Activated naive CD8-positive, alpha-beta T cell treated with anti-CD3 and anti-CD28 coated beads, Interleukin-2, amount 10 ng/mL, durations not matched to agents 7 days and 5 days (primary cell): ENCODE measurements around the gene COL5A1. TPM values are rescaled to one million over a fixed set of nuclear protein-coding genes. Genes with fewer than 3 reads are reported as not detected.

Source experiments
- ATAC-seq: fragments of 150-1000 bp; cut with Tn5 transposase; one replicate; pipeline ENCODE4 v1.10.0; 2021; ENCODE audit warnings: low read depth, moderate library complexity
- POLR2A ChIA-PET: fragments of 350-600 bp; sonication (Branson Sonifier 250); formaldehyde crosslinking; loops from one replicate; lab custom pipeline; 2021; ENCODE audit warnings: antibody characterized with exemption; lab: Charles Lee
- DNase-seq: peaks from one replicate; pipeline ENCODE4 v3.0.0; 2021
- H3K27ac Mint-ChIP-seq: one replicate; pipeline ENCODE4 v1.8.0; 2022; ENCODE audit warnings: mild to moderate bottlenecking, mixed read lengths
- H3K27me3 Mint-ChIP-seq: one replicate; pipeline ENCODE4 v1.8.0; 2022; ENCODE audit warnings: mild to moderate bottlenecking, moderate library complexity, mixed read lengths
- H3K36me3 Mint-ChIP-seq: one replicate; pipeline ENCODE4 v1.8.0; 2021; ENCODE audit warnings: mild to moderate bottlenecking, mixed read lengths
- H3K4me1 Mint-ChIP-seq: one replicate; pipeline ENCODE4 v1.8.0; 2021; ENCODE audit warnings: mixed read lengths
- H3K4me3 Mint-ChIP-seq: one replicate; pipeline ENCODE4 v1.8.0; 2022; ENCODE audit warnings: mild to moderate bottlenecking, moderate library complexity, mixed read lengths
- H3K9me3 Mint-ChIP-seq: one replicate; pipeline ENCODE4 v1.8.0; 2021; ENCODE audit warnings: mixed read lengths
- total RNA-seq, 2 experiments: library from RNA; stranded (reverse); gene quantifications; one replicate each; pipeline ENCODE4 v1.2.3, GENCODE V29; 2021

Gene COL5A1
- total RNA-seq, 2 experiments from 2014 or later, result 0.71 to 0.86 TPM

GRCh38 chr9:134690946-134691694, 49.5 kb downstream of the COL5A1 start:
- POLR2A ChIA-PET, result no interaction called here
- no peak for ATAC-seq
- no peak for DNase-seq
- Mint-ChIP-seq H3K9me3 (no peaks in the 10 kb centered on the region), H3K4me3 (no peak overlapping the region), H3K27me3 (no peaks in the 10 kb centered on the region), H3K4me1 (peaks cover 6% of the 10 kb centered on the region), H3K27ac (no peak overlapping the region), H3K36me3 (no peaks in the 10 kb centered on the region)

DNA sequence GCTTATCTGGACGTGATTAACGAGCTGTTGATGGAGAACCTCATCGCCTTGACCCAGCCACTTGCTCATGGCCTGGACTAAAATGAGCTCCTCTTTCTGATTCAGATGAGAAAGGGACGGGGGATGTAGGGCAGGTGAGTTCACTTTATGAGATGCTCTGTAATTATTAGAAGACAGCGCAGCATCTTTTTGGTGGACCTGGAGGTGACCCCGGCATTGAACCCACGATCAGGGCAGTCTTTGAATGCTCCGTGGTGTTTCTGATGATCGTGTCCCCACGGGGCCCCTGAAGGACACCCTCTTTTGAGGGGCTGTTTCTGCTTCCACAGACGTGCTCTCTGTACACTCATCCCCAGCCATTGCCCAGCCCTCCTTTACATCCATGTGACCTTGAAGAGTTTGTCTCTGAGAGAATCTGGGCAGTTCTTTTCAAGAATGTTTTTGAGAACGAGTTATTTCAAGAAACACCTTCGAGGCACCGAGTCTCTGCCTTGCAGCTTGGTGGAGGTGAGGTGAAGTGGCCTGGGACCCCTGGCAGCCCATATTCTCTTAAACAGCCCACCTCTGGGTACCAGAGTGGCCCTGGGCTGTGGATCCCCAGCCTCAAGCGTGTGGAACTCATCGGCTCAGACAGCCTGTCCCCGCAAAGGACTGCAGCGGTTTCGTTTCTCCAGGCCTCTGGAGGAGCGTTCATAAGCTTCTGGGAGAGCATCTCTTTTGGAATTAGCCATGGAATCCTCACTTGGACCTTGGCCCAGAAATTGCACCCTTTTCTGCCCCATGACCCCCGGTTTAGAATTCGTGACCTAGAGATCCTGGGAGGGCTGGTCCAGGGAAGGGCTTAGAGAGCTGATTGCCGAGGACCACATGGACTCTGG, 50.3 kb downstream of the COL5A1 start:
- Mint-ChIP-seq H3K36me3 (no peaks in the 10 kb centered on the region), H3K27me3 (no peaks in the 10 kb centered on the region), H3K27ac (no peak overlapping the region), H3K4me1 (peaks cover 6% of the 10 kb centered on the region), H3K9me3 (no peaks in the 10 kb centered on the region), H3K4me3 (no peak overlapping the region)
- DNase-seq (no peak), ATAC-seq (no peak)
- POLR2A ChIA-PET, result no interaction called here

GRCh38 chr9:134692573-134692860, 50.9 kb downstream of the COL5A1 start:
- Mint-ChIP-seq H3K4me1 (peaks cover 6% of the 10 kb centered on the region), H3K27me3 (no peaks in the 10 kb centered on the region), H3K4me3 (no peak overlapping the region), H3K36me3 (no peaks in the 10 kb centered on the region), H3K27ac (no peak overlapping the region), H3K9me3 (no peaks in the 10 kb centered on the region)
- POLR2A ChIA-PET, result no interaction called here
- no peak for ATAC-seq
- no peak for DNase-seq

- ATAC-seq (peak; percentile 65), DNase-seq (no peak)
- Mint-ChIP-seq H3K9me3 (no peaks in the 10 kb centered on the region), H3K4me1 (peaks cover 6% of the 10 kb centered on the region), H3K27me3 (no peaks in the 10 kb centered on the region), H3K4me3 (no peak overlapping the region), H3K36me3 (no peaks in the 10 kb centered on the region), H3K27ac (no peak overlapping the region)
- POLR2A ChIA-PET, result no interaction called here
These were observed 51.4 kb downstream of the COL5A1 start for GRCh38 chr9:134693011-134693410.

- peaks cover 6% of the 10 kb centered on the region for H3K4me1 Mint-ChIP-seq
- DNase-seq (no peak), ATAC-seq (no peak)
- H3K27ac Mint-ChIP-seq, result no peak overlapping the region
- H3K4me3 Mint-ChIP-seq, result no peak overlapping the region
- H3K36me3 Mint-ChIP-seq, result no peaks in the 10 kb centered on the region
- no peaks in the 10 kb centered on the region for H3K27me3 Mint-ChIP-seq
- H3K9me3 Mint-ChIP-seq, result no peaks in the 10 kb centered on the region
- POLR2A ChIA-PET, result no interaction called here
These were observed 52.2 kb downstream of the COL5A1 start for GRCh38 chr9:134693641-134694367.

DNA sequence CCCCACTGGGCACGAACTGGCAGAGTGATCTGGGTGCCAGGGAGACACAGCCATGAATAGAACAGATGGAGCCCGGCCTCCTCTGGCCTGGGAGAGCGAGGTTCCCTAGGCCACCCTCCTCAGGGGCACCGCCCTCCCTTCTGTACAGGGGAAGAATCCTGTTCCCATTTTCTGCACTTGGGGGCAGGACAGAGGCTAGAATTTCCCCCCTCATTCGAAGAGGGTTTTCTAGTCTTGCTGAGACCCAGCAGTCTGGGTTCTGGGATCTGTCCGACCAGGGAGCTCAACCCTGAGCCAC, 52.7 kb downstream of the COL5A1 start:
- H3K27me3 Mint-ChIP-seq, result no peaks in the 10 kb centered on the region
- H3K36me3 Mint-ChIP-seq, result no peaks in the 10 kb centered on the region
- peaks cover 6% of the 10 kb centered on the region for H3K4me1 Mint-ChIP-seq
- POLR2A ChIA-PET, result no interaction called here
- DNase-seq (no peak), ATAC-seq (no peak)
- H3K9me3 Mint-ChIP-seq, result no peaks in the 10 kb centered on the region
- H3K4me3 Mint-ChIP-seq, result no peak overlapping the region
- no peak overlapping the region for H3K27ac Mint-ChIP-seq

- H3K4me1 Mint-ChIP-seq, result peaks cover 6% of the 10 kb centered on the region
- H3K9me3 Mint-ChIP-seq, result no peaks in the 10 kb centered on the region
- no peak overlapping the region for H3K27ac Mint-ChIP-seq
- ATAC-seq, result no peak
- POLR2A ChIA-PET, result no interaction called here
- DNase-seq, result no peak
- no peak overlapping the region for H3K4me3 Mint-ChIP-seq
- H3K36me3 Mint-ChIP-seq, result no peaks in the 10 kb centered on the region
- no peaks in the 10 kb centered on the region for H3K27me3 Mint-ChIP-seq
These were observed 53.1 kb downstream of the COL5A1 start for GRCh38 chr9:134694714-134695113.

DNA sequence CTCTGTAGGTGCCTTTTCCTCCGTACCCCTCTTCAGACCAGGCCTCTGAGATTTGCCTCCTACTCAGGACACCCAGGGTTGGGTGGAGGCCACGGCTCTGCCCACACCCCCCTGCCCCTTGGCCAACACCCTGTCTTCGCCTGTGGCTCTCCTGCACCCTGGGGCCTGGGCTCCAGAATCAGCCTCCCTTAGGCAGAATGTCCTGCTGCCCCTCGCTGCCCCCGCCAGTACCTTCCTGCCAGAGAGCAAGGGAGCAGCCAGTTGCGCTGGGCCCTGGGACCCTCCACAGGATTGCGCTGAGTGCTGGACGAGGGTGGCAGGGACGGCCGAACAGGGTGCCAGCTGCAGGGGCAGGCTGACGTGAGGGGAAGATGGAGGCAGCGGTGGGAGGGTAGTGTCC, 53.5 kb downstream of the COL5A1 start:
- no peak for ATAC-seq
- no peak overlapping the region for H3K4me3 Mint-ChIP-seq
- POLR2A ChIA-PET, result no interaction called here

DNA sequence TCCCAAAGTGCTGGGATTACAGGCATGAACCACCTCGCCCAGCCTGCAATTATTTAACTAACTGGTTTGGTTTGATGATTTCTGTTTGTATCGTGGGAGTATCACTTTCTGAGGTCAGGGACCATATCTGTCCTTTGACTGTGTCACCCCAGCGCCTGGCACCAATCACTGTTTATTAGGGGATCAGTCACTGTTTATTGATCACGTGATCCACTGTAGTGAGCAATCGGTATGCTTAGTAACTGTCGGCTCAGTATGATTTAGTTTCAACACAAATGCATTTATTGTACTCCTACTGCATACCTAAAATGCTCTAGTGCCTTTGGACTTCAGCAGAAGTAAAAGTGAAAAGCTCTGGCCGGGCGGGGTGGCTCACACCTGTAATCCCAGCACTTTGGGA, 54.8 kb downstream of the COL5A1 start:
- POLR2A ChIA-PET, result no interaction called here
- H3K4me3 Mint-ChIP-seq, result no peak overlapping the region
- H3K4me1 Mint-ChIP-seq, result peaks cover 6% of the 10 kb centered on the region
- no peak overlapping the region for H3K27ac Mint-ChIP-seq
- no peaks in the 10 kb centered on the region for H3K27me3 Mint-ChIP-seq
- no peaks in the 10 kb centered on the region for H3K36me3 Mint-ChIP-seq
- DNase-seq, result no peak
- ATAC-seq, result no peak
- H3K9me3 Mint-ChIP-seq, result no peaks in the 10 kb centered on the region

More for the DNA sequence above, 53.5 kb downstream of the COL5A1 start:
- H3K36me3 Mint-ChIP-seq, result no peaks in the 10 kb centered on the region
- no peaks in the 10 kb centered on the region for H3K27me3 Mint-ChIP-seq
- H3K27ac Mint-ChIP-seq, result no peak overlapping the region
- no peaks in the 10 kb centered on the region for H3K9me3 Mint-ChIP-seq
- H3K4me1 Mint-ChIP-seq, result peaks cover 6% of the 10 kb centered on the region
- no peak for DNase-seq

GRCh38 chr9:134698111-134698510, 56.5 kb downstream of the COL5A1 start:
- Mint-ChIP-seq H3K27ac (no peak overlapping the region), H3K9me3 (no peaks in the 10 kb centered on the region), H3K27me3 (no peaks in the 10 kb centered on the region), H3K36me3 (no peaks in the 10 kb centered on the region), H3K4me3 (no peak overlapping the region), H3K4me1 (peaks cover 2% of the 10 kb centered on the region)
- DNase-seq (no peak), ATAC-seq (no peak)
- POLR2A ChIA-PET, result no interaction called here

- DNase-seq (peak; percentile 69), ATAC-seq (peak; percentile 55)
- POLR2A ChIA-PET, result no interaction called here
These were observed 57.2 kb downstream of the COL5A1 start for GRCh38 chr9:134698587-134699342.

GRCh38 chr9:134699343-134699740, 57.7 kb downstream of the COL5A1 start:
- no peaks in the 10 kb centered on the region for H3K36me3 Mint-ChIP-seq
- H3K9me3 Mint-ChIP-seq, result no peaks in the 10 kb centered on the region
- ATAC-seq (no peak), DNase-seq (no peak)
- no peaks in the 10 kb centered on the region for H3K4me1 Mint-ChIP-seq
- no peak overlapping the region for H3K4me3 Mint-ChIP-seq
- H3K27ac Mint-ChIP-seq, result no peak overlapping the region
- POLR2A ChIA-PET, result no interaction called here
- no peaks in the 10 kb centered on the region for H3K27me3 Mint-ChIP-seq

More at GRCh38 chr9:134698587-134699342, 57.2 kb downstream of the COL5A1 start:
- Mint-ChIP-seq H3K4me3 (no peak overlapping the region), H3K9me3 (no peaks in the 10 kb centered on the region), H3K27me3 (no peaks in the 10 kb centered on the region), H3K36me3 (no peaks in the 10 kb centered on the region), H3K4me1 (no peaks in the 10 kb centered on the region), H3K27ac (no peak overlapping the region)

- Mint-ChIP-seq H3K4me3 (no peak overlapping the region), H3K27me3 (no peaks in the 10 kb centered on the region), H3K27ac (no peak overlapping the region), H3K9me3 (no peaks in the 10 kb centered on the region), H3K4me1 (no peaks in the 10 kb centered on the region), H3K36me3 (no peaks in the 10 kb centered on the region)
- DNase-seq (no peak), ATAC-seq (no peak)
- POLR2A ChIA-PET, result no interaction called here
These were observed 59.2 kb downstream of the COL5A1 start for GRCh38 chr9:134700636-134701350.
